ENCODE results near the gene HTR2B.
"Not testable (repeated sequence)": the region's sequence is repeated elsewhere in the genome, so short reads cannot be mapped to it uniquely, and the experiment has no call there.

Gene HTR2B

GRCh38 chr2:231133365-231134099 lies 8.7 kb upstream of the HTR2B start:
- no peak for DNase-seq (ENCODE audit: low read depth)

- DNase-seq (ENCODE audit: low read depth): peak; percentile 52
Measured at GRCh38 chr2:231132129-231132528, 7.3 kb upstream of the HTR2B start.

- no peak for DNase-seq (ENCODE audit: low read depth)
Measured at GRCh38 chr2:231130336-231131056, 5.7 kb upstream of the HTR2B start.

- DNase-seq (ENCODE audit: low read depth): no peak
Measured at GRCh38 chr2:231129216-231129615, 4.4 kb upstream of the HTR2B start.

- DNase-seq (ENCODE audit: low read depth): no peak
Measured at GRCh38 chr2:231128541-231128940, 3.7 kb upstream of the HTR2B start.

- DNase-seq (ENCODE audit: low read depth): no peak
Measured at GRCh38 chr2:231127936-231128335, 3.1 kb upstream of the HTR2B start.

GRCh38 chr2:231127480-231127879 lies 2.6 kb upstream of the HTR2B start:
- no peak for DNase-seq (ENCODE audit: low read depth)

- DNase-seq (ENCODE audit: low read depth): no peak
Measured at GRCh38 chr2:231126123-231126522, 1.3 kb upstream of the HTR2B start.

- DNase-seq (ENCODE audit: low read depth): no peak
Measured at GRCh38 chr2:231123362-231123898, 1.4 kb downstream of the HTR2B start.

- no peak for DNase-seq (ENCODE audit: low read depth)
Measured at GRCh38 chr2:231118614-231118942, 6.3 kb downstream of the HTR2B start.

GRCh38 chr2:231117922-231118613 lies 6.8 kb downstream of the HTR2B start:
- no peak for DNase-seq (ENCODE audit: low read depth)

GRCh38 chr2:231117148-231117547 lies 7.7 kb downstream of the HTR2B start:
- no peak for DNase-seq (ENCODE audit: low read depth)

- DNase-seq (ENCODE audit: low read depth): no peak
Measured at GRCh38 chr2:231115651-231116050, 9.2 kb downstream of the HTR2B start.

GRCh38 chr2:231113489-231113888 lies 11.4 kb downstream of the HTR2B start:
- no peak for DNase-seq (ENCODE audit: low read depth)

- no peak for DNase-seq (ENCODE audit: low read depth)
Measured at GRCh38 chr2:231111987-231112386, 12.9 kb downstream of the HTR2B start.

- DNase-seq (ENCODE audit: low read depth): no peak
Measured at GRCh38 chr2:231110551-231110950, 14.3 kb downstream of the HTR2B start.

GRCh38 chr2:231104115-231104713 lies 20.6 kb downstream of the HTR2B start:
- peak; percentile 60 for DNase-seq (ENCODE audit: low read depth)

- no peak for DNase-seq (ENCODE audit: low read depth)
Measured at GRCh38 chr2:231102772-231103171, 22.1 kb downstream of the HTR2B start.

- DNase-seq (ENCODE audit: low read depth): no peak
Measured at GRCh38 chr2:231100990-231101389, 23.9 kb downstream of the HTR2B start.

GRCh38 chr2:231100321-231100720 lies 24.5 kb downstream of the HTR2B start:
- DNase-seq (ENCODE audit: low read depth): not testable (repeated sequence)

- DNase-seq (ENCODE audit: low read depth): no peak
Measured at GRCh38 chr2:231099918-231100317, 24.9 kb downstream of the HTR2B start.

- no peak for DNase-seq (ENCODE audit: low read depth)
Measured at GRCh38 chr2:231094736-231095346, 30.0 kb downstream of the HTR2B start.
